Measurements from ENCODE around the gene LUC7L2. TPM values are rescaled to one million over a fixed set of nuclear protein-coding genes. Genes with fewer than 3 reads are reported as not detected.

Gene LUC7L2
- 100 to 1,000 TPM; 107 to 112 TPM for total RNA-seq

GRCh38 chr7:139359366-139360209 is at the start of gene LUC7L2:
LUC7L2 (plus strand) TSS chr7:139359894; CDS start chr7:139360262, 368 bp downstream.

GRCh38 chr7:139341058-139341775 is 18.5 kb upstream of the LUC7L2 start, which contains the start of gene FMC1:
FMC1 (plus strand) TSS chr7:139341337; CDS start chr7:139341385, 48 bp downstream.

Other genes starting within 250 kb of the LUC7L2 start
- 10 to 100 TPM; 11.9 to 12.0 TPM for gene UBN2, start 128.7 kb upstream of the LUC7L2 start, total RNA-seq
- 10 to 100 TPM in 1 of 2 experiments, 1 to 10 TPM in 1; 7.1 to 10.9 TPM for gene FMC1, start 18.6 kb upstream of the LUC7L2 start, total RNA-seq
- not detected for gene KLRG2, start 123.8 kb downstream of the LUC7L2 start, total RNA-seq
- not detected for gene CLEC2L, start 163.8 kb downstream of the LUC7L2 start, total RNA-seq